Mesendoderm (in vitro differentiated cells): ENCODE measurements around the gene HAPLN3.

Experiments used
- DNase-seq: peaks from one replicate; pipeline ENCODE4 v3.0.0; 2013
- H2AK5ac ChIP-seq: 2 replicates; pipeline ENCODE4 v1.6.1; 2013; ENCODE audit warnings: low read length, inconsistent platforms
- H2BK120ac ChIP-seq: 2 replicates; pipeline ENCODE4 v1.6.1; 2013; ENCODE audit warnings: low read depth, mild to moderate bottlenecking, low read length, moderate library complexity, mixed read lengths
- H2BK15ac ChIP-seq: replicated peaks from 2 replicates; pipeline ENCODE4 v1.6.1; 2013; ENCODE audit warnings: low read depth, mild to moderate bottlenecking, moderate library complexity
- H2BK5ac ChIP-seq: 2 replicates; pipeline ENCODE4 v1.6.1; 2013; ENCODE audit warnings: low read length, inconsistent platforms
- H3K18ac ChIP-seq: 2 replicates; pipeline ENCODE4 v1.6.1; 2013; ENCODE audit warnings: mild to moderate bottlenecking, low read length, mixed read lengths
- H3K23ac ChIP-seq: one replicate; pipeline ENCODE4 v1.6.1; 2013; ENCODE audit warnings: low read length
- H3K27ac ChIP-seq: 2 replicates; pipeline ENCODE4 v1.5.1; 2013; ENCODE audit warnings: low read depth, mild to moderate bottlenecking, inconsistent platforms, low read length, moderate library complexity
- H3K27me3 ChIP-seq: 2 replicates; pipeline ENCODE4 v1.6.1; 2013; ENCODE audit warnings: low read length, control low read depth, mild to moderate bottlenecking, inconsistent platforms; ENCODE audit not compliant: insufficient read depth, poor library complexity
- H3K36me3 ChIP-seq: 2 replicates; pipeline ENCODE4 v1.6.1; 2013; ENCODE audit warnings: low read length, inconsistent platforms; ENCODE audit not compliant: control insufficient read depth, insufficient read depth
- H3K4ac ChIP-seq: one replicate; pipeline ENCODE4 v1.6.1; 2013; ENCODE audit warnings: low read depth, mild to moderate bottlenecking, low read length, moderate library complexity
- H3K4me1 ChIP-seq: 2 replicates; pipeline ENCODE4 v1.6.1; 2013; ENCODE audit warnings: low read depth, low read length, inconsistent platforms; ENCODE audit not compliant: control insufficient read depth
- H3K4me2 ChIP-seq: 2 replicates; pipeline ENCODE4 v1.6.1; 2013; ENCODE audit warnings: low read length
- H3K4me3 ChIP-seq: 2 replicates; pipeline ENCODE4 v1.5.1; 2013; ENCODE audit warnings: mild to moderate bottlenecking, low read length
- H3K56ac ChIP-seq: one replicate; pipeline ENCODE4 v1.6.1; 2013; ENCODE audit warnings: low read length
- H3K79me1 ChIP-seq: 2 replicates; pipeline ENCODE4 v1.6.1; 2013; ENCODE audit warnings: low read length, inconsistent platforms
- H3K79me2 ChIP-seq: 2 replicates; pipeline ENCODE4 v1.6.1; 2013; ENCODE audit warnings: mild to moderate bottlenecking, low read length; ENCODE audit not compliant: control insufficient read depth, insufficient read depth
- H3K9ac ChIP-seq: 2 replicates; pipeline ENCODE4 v1.6.1; 2013; ENCODE audit warnings: low read length, inconsistent platforms
- H4K5ac ChIP-seq: one replicate; pipeline ENCODE4 v1.6.1; 2013; ENCODE audit warnings: low read length
- H4K8ac ChIP-seq: one replicate; pipeline ENCODE4 v1.6.1; 2013; ENCODE audit warnings: low read depth, mild to moderate bottlenecking, control low read depth, low read length, moderate library complexity
- WGBS: extraction: QIAGEN DNeasy Blood & Tissue Kit; methylation state at CpG from one replicate; pipeline ENCODE4 v1.1.7; 2013; ENCODE audit warnings: low lambda C conversion rate, missing lambda C conversion rate; ENCODE audit not compliant: insufficient coverage; ENCODE audit errors: extremely low coverage; 5-methylcytosine and 5-hydroxymethylcytosine counted together

HAPLN3 gene

DNA sequence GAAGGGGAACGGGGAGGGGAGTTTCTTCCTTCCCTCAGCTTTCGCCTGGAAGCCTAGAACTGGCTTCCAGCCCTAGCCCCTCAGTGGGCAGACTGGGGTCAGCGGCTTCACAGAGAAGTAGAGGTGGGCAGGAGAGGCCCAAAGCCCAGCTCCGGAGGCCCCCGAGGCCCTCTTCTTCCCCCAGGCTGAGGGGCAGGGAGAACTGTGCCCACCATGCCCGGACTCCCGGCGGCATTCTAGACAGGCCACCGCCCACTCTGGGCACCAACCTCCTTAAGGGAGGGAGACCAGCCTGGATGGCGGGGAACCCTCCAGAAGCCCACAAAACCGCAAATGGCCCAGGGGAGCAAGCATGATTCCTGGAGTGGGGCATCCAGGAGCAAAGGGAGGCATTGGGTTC, 17.9 kb downstream of the HAPLN3 start:
- H2AK5ac ChIP-seq: no peak overlapping the region
- no peak overlapping the region for H3K18ac ChIP-seq
- no peak overlapping the region for H2BK15ac ChIP-seq
- no peak overlapping the region for H3K9ac ChIP-seq
- no peaks in the 10 kb centered on the region for H3K36me3 ChIP-seq
- no peak overlapping the region for H3K4me3 ChIP-seq
- DNase-seq: no peak
- H3K56ac ChIP-seq: no peak overlapping the region
- no peak overlapping the region for H3K4ac ChIP-seq
- H3K23ac ChIP-seq: no peak overlapping the region
- H3K79me1 ChIP-seq: no peaks in the 10 kb centered on the region
- H3K4me1 ChIP-seq: no peaks in the 10 kb centered on the region
- no peaks in the 10 kb centered on the region for H3K79me2 ChIP-seq
- H3K27me3 ChIP-seq: no peaks in the 10 kb centered on the region
- no CpG with 5 or more reads among the region's 11 CpGs for WGBS
- no peak overlapping the region for H3K27ac ChIP-seq
- H4K5ac ChIP-seq: no peak overlapping the region
- H2BK120ac ChIP-seq: no peak overlapping the region
- no peak overlapping the region for H4K8ac ChIP-seq
- no peak overlapping the region for H2BK5ac ChIP-seq
- no peak overlapping the region for H3K4me2 ChIP-seq

DNA sequence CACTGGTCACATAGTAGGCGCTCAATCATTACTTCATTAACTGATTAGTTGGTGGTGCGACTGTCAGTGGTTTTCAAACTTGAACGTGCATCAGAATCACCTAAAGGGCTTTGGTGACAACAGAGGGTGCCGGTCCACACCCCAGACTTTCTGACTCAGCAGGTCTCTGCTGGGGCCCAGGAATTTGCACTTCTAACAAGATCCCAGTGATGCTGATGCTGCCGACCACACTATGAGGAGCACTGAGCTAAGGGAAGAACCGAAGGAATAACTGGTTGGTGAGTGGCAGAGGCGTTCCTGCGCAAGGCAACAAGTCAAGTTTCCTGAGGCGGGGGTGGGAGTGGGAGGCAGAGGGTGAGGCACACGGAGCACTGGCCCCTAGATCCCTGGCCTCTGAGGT, 18.8 kb downstream of the HAPLN3 start:
- Histone ChIP-seq H3K27ac (no peak overlapping the region), H3K4me1 (no peaks in the 10 kb centered on the region), H3K56ac (no peak overlapping the region), H4K5ac (no peak overlapping the region), H3K18ac (no peak overlapping the region), H3K79me1 (no peaks in the 10 kb centered on the region), H3K23ac (no peak overlapping the region), H2BK120ac (no peak overlapping the region), H3K36me3 (no peaks in the 10 kb centered on the region), H3K79me2 (no peaks in the 10 kb centered on the region), H3K4ac (no peak overlapping the region), H2BK5ac (no peak overlapping the region), H3K9ac (no peak overlapping the region), H3K4me2 (no peak overlapping the region), H2BK15ac (no peak overlapping the region), H3K4me3 (no peak overlapping the region), H3K27me3 (no peaks in the 10 kb centered on the region), H4K8ac (no peak overlapping the region), H2AK5ac (no peak overlapping the region)
- DNase-seq: no peak
- no CpG with 5 or more reads among the region's 10 CpGs for WGBS

DNA sequence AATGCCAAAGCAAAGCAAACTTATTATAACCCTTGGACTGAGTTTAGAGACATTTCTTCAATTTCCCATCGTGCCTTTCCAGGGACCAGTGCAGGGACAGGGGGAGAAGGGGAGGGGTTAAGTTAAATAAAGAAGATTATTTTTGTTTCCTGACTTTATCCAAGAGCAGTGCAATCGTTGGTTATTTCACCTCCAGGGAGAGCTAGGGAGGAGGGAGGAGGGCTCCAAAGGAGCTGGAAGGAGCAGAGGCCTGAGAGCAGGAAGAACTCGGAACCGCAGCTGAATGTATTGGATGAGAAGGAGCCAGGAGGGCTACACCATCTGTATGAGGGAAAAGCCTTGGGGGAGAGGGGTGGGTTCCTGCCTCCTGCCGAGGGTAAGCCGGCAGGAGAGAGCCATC, 20.7 kb downstream of the HAPLN3 start:
- no CpG with 5 or more reads among the region's 6 CpGs for WGBS
- Histone ChIP-seq H3K23ac (no peak overlapping the region), H3K4me1 (no peaks in the 10 kb centered on the region), H3K9ac (no peak overlapping the region), H3K4ac (no peak overlapping the region), H3K27me3 (no peaks in the 10 kb centered on the region), H4K5ac (no peak overlapping the region), H3K4me2 (no peak overlapping the region), H3K79me2 (no peaks in the 10 kb centered on the region), H3K79me1 (no peaks in the 10 kb centered on the region), H2BK5ac (no peak overlapping the region), H2BK120ac (no peak overlapping the region), H3K27ac (no peak overlapping the region), H2BK15ac (no peak overlapping the region), H4K8ac (no peak overlapping the region), H3K36me3 (no peaks in the 10 kb centered on the region), H2AK5ac (no peak overlapping the region), H3K56ac (no peak overlapping the region), H3K4me3 (no peak overlapping the region), H3K18ac (no peak overlapping the region)
- DNase-seq: no peak

DNA sequence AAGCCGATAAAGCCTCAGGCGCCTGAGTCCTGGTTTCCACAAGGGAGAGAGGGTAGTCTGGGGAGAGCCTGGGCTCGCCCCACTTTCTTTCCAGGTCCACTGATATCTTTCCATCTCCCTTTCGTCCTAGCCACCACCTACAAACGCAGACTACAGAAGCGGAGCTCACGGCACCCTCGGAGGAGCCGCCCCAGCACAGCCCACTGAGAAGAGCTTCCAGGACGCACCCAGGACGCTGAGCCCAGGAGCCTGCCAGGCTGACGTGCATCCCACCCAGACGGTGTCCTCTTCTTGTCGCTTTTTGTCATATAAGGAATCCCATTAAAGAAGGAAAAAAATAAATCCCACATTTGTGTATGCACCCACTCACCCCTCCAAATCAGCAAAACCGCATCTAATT, 21.1 kb downstream of the HAPLN3 start:
- Histone ChIP-seq H4K5ac (no peak overlapping the region), H3K79me2 (no peaks in the 10 kb centered on the region), H3K27ac (no peak overlapping the region), H2BK15ac (no peak overlapping the region), H2BK5ac (no peak overlapping the region), H3K4me3 (no peak overlapping the region), H2AK5ac (no peak overlapping the region), H3K36me3 (no peaks in the 10 kb centered on the region), H3K27me3 (no peaks in the 10 kb centered on the region), H3K56ac (no peak overlapping the region), H3K18ac (no peak overlapping the region), H3K9ac (no peak overlapping the region), H3K4me2 (no peak overlapping the region), H2BK120ac (no peak overlapping the region), H3K4ac (no peak overlapping the region), H3K4me1 (no peaks in the 10 kb centered on the region), H3K79me1 (no peaks in the 10 kb centered on the region), H3K23ac (no peak overlapping the region), H4K8ac (no peak overlapping the region)
- no peak for DNase-seq
- no CpG with 5 or more reads among the region's 15 CpGs for WGBS

DNA sequence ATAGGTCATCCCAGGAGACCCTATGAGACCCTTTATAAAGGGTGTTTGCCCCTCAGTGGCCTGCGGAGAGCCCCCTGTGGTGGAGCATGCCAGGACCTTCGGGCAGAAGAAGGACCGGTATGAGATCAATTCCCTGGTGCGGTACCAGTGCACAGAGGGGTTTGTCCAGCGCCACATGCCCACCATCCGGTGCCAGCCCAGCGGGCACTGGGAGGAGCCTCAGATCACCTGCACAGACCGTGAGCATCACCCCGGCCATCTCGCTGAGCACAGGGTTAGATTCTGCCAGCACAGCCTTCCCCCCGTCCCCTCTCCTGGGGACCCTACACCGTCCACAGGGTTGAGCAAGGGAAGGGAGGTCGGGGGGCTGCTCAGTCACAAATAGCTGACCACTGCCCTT, 21.6 kb downstream of the HAPLN3 start:
- Histone ChIP-seq H3K79me2 (no peaks in the 10 kb centered on the region), H3K4me3 (no peak overlapping the region), H2BK15ac (no peak overlapping the region), H3K23ac (no peak overlapping the region), H3K4me2 (no peak overlapping the region), H3K4ac (no peak overlapping the region), H3K4me1 (no peaks in the 10 kb centered on the region), H4K8ac (no peak overlapping the region), H4K5ac (no peak overlapping the region), H3K18ac (no peak overlapping the region), H2BK120ac (no peak overlapping the region), H3K9ac (no peak overlapping the region), H2BK5ac (no peak overlapping the region), H3K36me3 (no peaks in the 10 kb centered on the region), H3K27ac (no peak overlapping the region), H3K56ac (no peak overlapping the region), H2AK5ac (no peak overlapping the region), H3K27me3 (no peaks in the 10 kb centered on the region), H3K79me1 (no peaks in the 10 kb centered on the region)
- DNase-seq: no peak
- WGBS: no CpG with 5 or more reads among the region's 13 CpGs

DNA sequence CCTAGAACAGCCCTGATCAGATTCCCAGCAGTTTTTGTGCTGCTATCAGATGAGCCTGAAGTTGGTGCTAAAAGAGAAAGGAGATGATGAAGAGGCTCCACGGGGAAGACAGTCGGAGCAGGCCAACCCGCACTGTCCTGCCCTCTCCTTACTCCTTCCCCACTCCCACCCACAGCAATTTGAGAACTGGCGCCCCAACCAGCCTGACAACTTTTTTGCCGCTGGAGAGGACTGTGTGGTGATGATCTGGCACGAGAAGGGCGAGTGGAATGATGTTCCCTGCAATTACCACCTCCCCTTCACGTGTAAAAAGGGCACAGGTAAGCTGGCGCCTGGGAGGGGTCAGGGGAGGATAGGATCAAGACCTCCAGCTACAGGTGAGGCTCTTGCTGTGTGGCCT, 22.6 kb downstream of the HAPLN3 start:
- H3K4me3 ChIP-seq: no peak overlapping the region
- H3K4me1 ChIP-seq: no peaks in the 10 kb centered on the region
- H3K27me3 ChIP-seq: no peaks in the 10 kb centered on the region
- H3K79me1 ChIP-seq: no peaks in the 10 kb centered on the region
- H2BK120ac ChIP-seq: no peak overlapping the region
- no peak overlapping the region for H3K27ac ChIP-seq
- H3K23ac ChIP-seq: no peak overlapping the region
- no peak overlapping the region for H3K9ac ChIP-seq
- H3K56ac ChIP-seq: no peak overlapping the region
- H3K4me2 ChIP-seq: no peak overlapping the region
- no peak overlapping the region for H2AK5ac ChIP-seq
- DNase-seq: no peak
- no peak overlapping the region for H4K8ac ChIP-seq
- no peak overlapping the region for H2BK5ac ChIP-seq
- H4K5ac ChIP-seq: no peak overlapping the region
- H3K4ac ChIP-seq: no peak overlapping the region
- no peaks in the 10 kb centered on the region for H3K36me3 ChIP-seq
- H3K79me2 ChIP-seq: no peaks in the 10 kb centered on the region
- no CpG with 5 or more reads among the region's 9 CpGs for WGBS
- no peak overlapping the region for H2BK15ac ChIP-seq
- H3K18ac ChIP-seq: no peak overlapping the region
